Measurements from ENCODE around the gene GSTA2. TPM values are rescaled to one million over a fixed set of nuclear protein-coding genes. Genes with fewer than 3 reads are reported as not detected.
A peak's percentile ranks its signal among the peaks of the same experiment; 100 is the strongest.
"Not testable (repeated sequence)": the region's sequence is repeated elsewhere in the genome, so short reads cannot be mapped to it uniquely, and the experiment has no call there.

GSTA2 gene
- total RNA-seq, 2 donors from 2014 or later = 72.0 TPM; not detected in 1

GRCh38 chr6:52779237-52779636 lies 16.0 kb upstream of the GSTA2 start:
- DNase-seq (ENCODE audit: low spot score) = no peak
- no peaks in the 10 kb centered on the region for H3K4me1 ChIP-seq (replicated peaks)
- intact Hi-C loops (cut with DNase I) = no loop called here
- no peaks in the 10 kb centered on the region for H3K9me3 ChIP-seq
- H3K36me3 ChIP-seq = no peaks in the 10 kb centered on the region
- no peak overlapping the region for H3K4me3 ChIP-seq
- WGBS = 75% methylated on average over 1 of the region's 1 CpG
- no peaks in the 10 kb centered on the region for H3K27me3 ChIP-seq (replicated peaks; ENCODE audit: insufficient read depth)
- no peak for TF ChIP-seq POLR2AphosphoS5 (IDR thresholded peaks at IDR 0.05)
- H3K27ac ChIP-seq = no peak overlapping the region

GRCh38 chr6:52776711-52777351 lies 13.6 kb upstream of the GSTA2 start:
- intact Hi-C loops (cut with DNase I); H3K27ac ChIP-seq; H3K27me3 ChIP-seq (replicated peaks; ENCODE audit: insufficient read depth); DNase-seq (ENCODE audit: low spot score); H3K4me1 ChIP-seq (replicated peaks); H3K36me3 ChIP-seq; H3K4me3 ChIP-seq; H3K9me3 ChIP-seq: not testable (repeated sequence)
- 81% methylated on average over 9 of the region's 9 CpGs for WGBS

- WGBS = 77% methylated on average over 4 of the region's 4 CpGs
- intact Hi-C loops (cut with DNase I) = not testable (repeated sequence)
Measured at GRCh38 chr6:52769399-52769798, 6.1 kb upstream of the GSTA2 start.

GRCh38 chr6:52767658-52768057 lies 4.4 kb upstream of the GSTA2 start:
- DNase-seq (ENCODE audit: low spot score); H3K9me3 ChIP-seq; H3K27me3 ChIP-seq (replicated peaks; ENCODE audit: insufficient read depth); H3K4me1 ChIP-seq (replicated peaks); H3K27ac ChIP-seq; intact Hi-C loops (cut with DNase I); H3K36me3 ChIP-seq; H3K4me3 ChIP-seq: not testable (repeated sequence)

More at GRCh38 chr6:52769399-52769798, 6.1 kb upstream of the GSTA2 start:
- not testable (repeated sequence) for H3K27me3 ChIP-seq (replicated peaks; ENCODE audit: insufficient read depth); H3K4me1 ChIP-seq (replicated peaks); H3K4me3 ChIP-seq; DNase-seq (ENCODE audit: low spot score); H3K27ac ChIP-seq; H3K9me3 ChIP-seq; H3K36me3 ChIP-seq

GRCh38 chr6:52761673-52762491 lies 1.4 kb downstream of the GSTA2 start:
- intact Hi-C loops (cut with DNase I); H3K27ac ChIP-seq: not testable (repeated sequence)
- 71% methylated on average over 7 of the region's 7 CpGs for WGBS

GRCh38 chr6:52760105-52760765 lies 3.0 kb downstream of the GSTA2 start:
- H3K27me3 ChIP-seq (replicated peaks; ENCODE audit: insufficient read depth) = no peaks in the 10 kb centered on the region
- 80% methylated on average over 6 of the region's 6 CpGs for WGBS
- H3K4me1 ChIP-seq (replicated peaks) = no peaks in the 10 kb centered on the region
- no peaks in the 10 kb centered on the region for H3K36me3 ChIP-seq
- intact Hi-C loops (cut with DNase I) = no loop called here
- DNase-seq (ENCODE audit: low spot score) = no peak
- no peak for TF ChIP-seq CTCF (IDR thresholded peaks at IDR 0.05)
- TF ChIP-seq POLR2AphosphoS5 (IDR thresholded peaks at IDR 0.05) = no peak
- TF ChIP-seq POLR2A (IDR thresholded peaks at IDR 0.05) = no peak
- no peak overlapping the region for H3K4me3 ChIP-seq
- no peak overlapping the region for H3K27ac ChIP-seq
- no peaks in the 10 kb centered on the region for H3K9me3 ChIP-seq

More at GRCh38 chr6:52761673-52762491, 1.4 kb downstream of the GSTA2 start:
- H3K36me3 ChIP-seq; H3K4me3 ChIP-seq; H3K27me3 ChIP-seq (replicated peaks; ENCODE audit: insufficient read depth); H3K9me3 ChIP-seq; H3K4me1 ChIP-seq (replicated peaks); DNase-seq (ENCODE audit: low spot score): not testable (repeated sequence)
- peak; percentile 10 for TF ChIP-seq POLR2AphosphoS5 (IDR thresholded peaks at IDR 0.05)

GRCh38 chr6:52759085-52759484 lies 4.2 kb downstream of the GSTA2 start:
- H3K27me3 ChIP-seq (replicated peaks; ENCODE audit: insufficient read depth) = no peaks in the 10 kb centered on the region
- 88% methylated on average over 1 of the region's 1 CpG for WGBS
- no peak for DNase-seq (ENCODE audit: low spot score)
- no peaks in the 10 kb centered on the region for H3K9me3 ChIP-seq
- H3K4me1 ChIP-seq (replicated peaks) = no peaks in the 10 kb centered on the region
- no peaks in the 10 kb centered on the region for H3K36me3 ChIP-seq
- intact Hi-C loops (cut with DNase I) = no loop called here
- TF ChIP-seq POLR2A (IDR thresholded peaks at IDR 0.05) = no peak
- no peak for TF ChIP-seq CTCF (IDR thresholded peaks at IDR 0.05)
- TF ChIP-seq POLR2AphosphoS5 (IDR thresholded peaks at IDR 0.05) = no peak
- H3K27ac ChIP-seq = no peak overlapping the region
- H3K4me3 ChIP-seq = no peak overlapping the region

GRCh38 chr6:52757651-52758338 lies 5.5 kb downstream of the GSTA2 start:
- 57% methylated on average over 7 of the region's 7 CpGs for WGBS

More at GRCh38 chr6:52757651-52758338, 5.5 kb downstream of the GSTA2 start:
- H3K4me3 ChIP-seq; H3K4me1 ChIP-seq (replicated peaks); H3K9me3 ChIP-seq; intact Hi-C loops (cut with DNase I); H3K36me3 ChIP-seq; H3K27ac ChIP-seq; H3K27me3 ChIP-seq (replicated peaks; ENCODE audit: insufficient read depth); DNase-seq (ENCODE audit: low spot score): not testable (repeated sequence)

Data from prostate gland (tissue), 2 donors.